ENCODE data around the gene ZRANB3. TPM values are rescaled to one million over a fixed set of nuclear protein-coding genes. Genes with fewer than 3 reads are reported as not detected.

ZRANB3 gene
- total RNA-seq, 1 donor from 2014 or later, result 8.5 TPM

DNA sequence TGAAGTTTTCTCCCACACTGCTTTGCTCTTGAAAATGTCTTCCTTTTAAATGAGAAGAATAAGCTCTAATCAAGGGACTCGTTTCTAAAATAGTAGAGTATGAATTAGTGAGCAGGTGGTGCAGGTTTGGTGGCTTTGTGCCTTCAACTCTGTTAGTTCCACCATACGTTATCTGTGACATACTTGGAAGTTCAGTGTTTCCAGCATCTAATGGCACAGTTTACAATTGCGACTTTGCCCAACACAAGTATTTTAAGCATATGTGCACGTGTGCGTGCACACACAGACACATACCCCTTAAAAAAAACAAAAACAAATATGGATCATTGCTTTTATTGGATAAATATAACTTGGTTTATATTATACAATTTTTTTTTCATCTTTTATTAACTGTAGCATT, 367.1 kb downstream of the ZRANB3 start:
- Histone ChIP-seq H3K36me3 (ENCODE audit: control insufficient read depth, insufficient read depth, low read length) (peaks cover 1% of the 10 kb centered on the region), H3K27me3 (ENCODE audit: control insufficient read depth, insufficient read depth, low read length) (no peaks in the 10 kb centered on the region)
- DNase-seq (ENCODE audit: low read depth), result no peak

DNA sequence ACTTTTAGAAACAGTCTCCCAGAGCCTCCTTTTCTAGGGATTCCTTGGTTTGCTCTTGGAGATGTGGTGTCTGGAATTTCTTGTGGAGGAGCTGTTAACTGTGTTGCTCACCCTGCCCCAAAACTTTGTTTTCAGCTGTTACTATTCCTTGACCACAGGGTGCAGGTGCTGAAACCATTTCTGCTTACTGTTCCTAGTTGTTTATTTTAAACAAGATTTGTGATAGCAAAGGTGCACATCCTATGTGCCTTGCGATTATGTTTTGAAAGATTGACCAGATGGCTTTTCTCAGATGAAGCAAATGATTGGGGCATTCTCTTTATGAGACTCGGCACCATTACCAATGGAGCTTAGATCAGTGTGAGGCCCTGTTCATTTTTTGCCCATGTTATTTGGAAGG, 367.7 kb downstream of the ZRANB3 start:
- Histone ChIP-seq H3K4me3 (ENCODE audit: low read depth, low read length) (no peak overlapping the region), H3K27me3 (ENCODE audit: control insufficient read depth, insufficient read depth, low read length) (no peaks in the 10 kb centered on the region), H3K36me3 (ENCODE audit: control insufficient read depth, insufficient read depth, low read length) (peaks cover 1% of the 10 kb centered on the region)
- TF ChIP-seq, protein P1, sequence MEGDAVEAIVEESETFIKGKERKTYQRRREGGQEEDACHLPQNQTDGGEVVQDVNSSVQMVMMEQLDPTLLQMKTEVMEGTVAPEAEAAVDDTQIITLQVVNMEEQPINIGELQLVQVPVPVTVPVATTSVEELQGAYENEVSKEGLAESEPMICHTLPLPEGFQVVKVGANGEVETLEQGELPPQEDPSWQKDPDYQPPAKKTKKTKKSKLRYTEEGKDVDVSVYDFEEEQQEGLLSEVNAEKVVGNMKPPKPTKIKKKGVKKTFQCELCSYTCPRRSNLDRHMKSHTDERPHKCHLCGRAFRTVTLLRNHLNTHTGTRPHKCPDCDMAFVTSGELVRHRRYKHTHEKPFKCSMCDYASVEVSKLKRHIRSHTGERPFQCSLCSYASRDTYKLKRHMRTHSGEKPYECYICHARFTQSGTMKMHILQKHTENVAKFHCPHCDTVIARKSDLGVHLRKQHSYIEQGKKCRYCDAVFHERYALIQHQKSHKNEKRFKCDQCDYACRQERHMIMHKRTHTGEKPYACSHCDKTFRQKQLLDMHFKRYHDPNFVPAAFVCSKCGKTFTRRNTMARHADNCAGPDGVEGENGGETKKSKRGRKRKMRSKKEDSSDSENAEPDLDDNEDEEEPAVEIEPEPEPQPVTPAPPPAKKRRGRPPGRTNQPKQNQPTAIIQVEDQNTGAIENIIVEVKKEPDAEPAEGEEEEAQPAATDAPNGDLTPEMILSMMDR (IDR thresholded peaks at IDR 0.05; ENCODE audit: insufficient read depth, low read length, poor library complexity, severe bottlenecking), result no peak
- DNase-seq (ENCODE audit: low read depth), result no peak

More for the DNA sequence above, 367.1 kb downstream of the ZRANB3 start:
- TF ChIP-seq, protein P1 (IDR thresholded peaks at IDR 0.05; ENCODE audit: insufficient read depth, low read length, poor library complexity, severe bottlenecking), result no peak
- H3K4me3 ChIP-seq (ENCODE audit: low read depth, low read length), result no peak overlapping the region

DNA sequence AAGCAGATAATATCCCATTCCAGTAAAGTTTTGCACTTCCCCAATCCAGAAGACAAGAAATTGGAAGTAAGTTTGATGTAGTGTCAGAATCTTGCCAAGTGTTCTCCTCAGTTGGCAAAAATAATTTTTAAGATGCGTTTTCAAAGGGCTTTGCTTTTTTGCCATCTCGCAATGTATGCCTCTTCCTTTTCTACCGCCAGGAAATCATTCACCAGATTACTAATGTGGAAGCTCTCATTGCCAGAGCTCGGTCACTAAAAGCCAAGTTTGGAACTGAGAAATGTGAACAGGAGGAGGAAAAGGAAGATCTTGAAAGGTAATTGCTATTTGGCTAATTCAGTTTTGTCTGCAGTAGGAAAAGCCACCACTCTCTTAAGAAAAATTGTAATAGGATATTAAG, 368.2 kb downstream of the ZRANB3 start:
- DNase-seq (ENCODE audit: low read depth), result no peak
- H3K36me3 ChIP-seq (ENCODE audit: control insufficient read depth, insufficient read depth, low read length), result peaks cover 1% of the 10 kb centered on the region
- no peaks in the 10 kb centered on the region for H3K27me3 ChIP-seq (ENCODE audit: control insufficient read depth, insufficient read depth, low read length)
- TF ChIP-seq, protein P1 (IDR thresholded peaks at IDR 0.05; ENCODE audit: insufficient read depth, low read length, poor library complexity, severe bottlenecking), result no peak
- no peak overlapping the region for H3K4me3 ChIP-seq (ENCODE audit: low read depth, low read length)

DNA sequence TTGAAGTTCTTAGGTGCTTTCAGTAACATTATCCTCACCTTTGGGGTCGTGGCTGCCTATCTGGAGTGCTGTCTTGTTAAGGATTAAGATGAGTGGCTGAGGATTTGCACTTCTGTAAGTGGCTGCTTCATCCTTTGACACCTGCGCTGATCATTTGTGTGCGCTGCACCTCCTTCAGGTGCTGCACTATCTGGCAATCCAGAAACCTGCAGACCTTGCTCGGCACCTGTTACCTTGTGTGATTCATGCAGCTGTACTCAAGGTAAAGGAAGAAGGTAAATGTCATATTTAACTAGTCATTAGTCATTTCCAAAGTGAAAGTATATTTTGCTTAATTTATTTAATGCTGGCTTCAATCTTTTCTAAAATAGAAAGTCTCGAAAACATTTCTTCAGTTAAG, 368.6 kb downstream of the ZRANB3 start:
- Histone ChIP-seq H3K36me3 (ENCODE audit: control insufficient read depth, insufficient read depth, low read length) (peaks cover 1% of the 10 kb centered on the region), H3K27me3 (ENCODE audit: control insufficient read depth, insufficient read depth, low read length) (no peaks in the 10 kb centered on the region), H3K4me3 (ENCODE audit: low read depth, low read length) (no peak overlapping the region)
- TF ChIP-seq, protein P1 (IDR thresholded peaks at IDR 0.05; ENCODE audit: insufficient read depth, low read length, poor library complexity, severe bottlenecking), result no peak
- no peak for DNase-seq (ENCODE audit: low read depth)

DNA sequence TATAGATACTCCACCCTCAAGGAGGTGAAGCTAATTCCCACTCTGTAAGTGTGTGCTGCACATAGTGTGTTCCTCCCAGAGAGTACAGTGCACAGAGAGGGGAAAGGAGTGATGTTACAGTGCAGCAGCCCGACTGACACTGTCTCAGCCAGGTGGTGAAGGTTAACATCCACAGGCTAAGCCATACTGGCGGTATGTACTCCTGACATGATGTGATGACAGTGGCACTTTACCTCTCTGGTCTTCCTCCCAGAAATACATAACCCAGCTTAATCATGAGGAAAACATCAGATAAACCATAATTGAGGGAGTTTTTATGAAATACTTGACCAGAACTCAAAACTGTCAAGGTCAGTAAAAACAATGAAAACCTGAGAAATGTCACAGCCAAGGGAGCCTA, 371.8 kb downstream of the ZRANB3 start:
- TF ChIP-seq, protein P1 (IDR thresholded peaks at IDR 0.05; ENCODE audit: insufficient read depth, low read length, poor library complexity, severe bottlenecking), result no peak
- H3K36me3 ChIP-seq (ENCODE audit: control insufficient read depth, insufficient read depth, low read length), result peaks cover 1% of the 10 kb centered on the region
- no peak for DNase-seq (ENCODE audit: low read depth)

DNA sequence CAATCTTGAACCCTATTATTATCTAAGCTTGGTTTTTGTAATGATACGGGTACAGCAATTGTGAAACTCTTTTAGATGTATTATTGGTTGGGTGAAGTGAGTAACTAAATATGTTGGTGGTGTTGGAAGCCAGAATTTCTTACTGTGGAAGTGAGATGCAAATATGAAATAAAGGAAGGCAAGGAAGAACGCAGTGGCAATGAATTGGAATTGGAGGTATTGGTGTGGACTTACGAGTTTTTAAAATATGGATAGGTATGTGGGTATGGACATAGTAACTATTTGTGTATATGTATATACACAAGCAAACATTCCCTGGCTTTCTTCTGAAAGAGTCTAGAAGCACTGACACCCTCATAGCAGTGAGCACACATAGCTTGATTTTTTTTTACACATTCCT, 373.2 kb downstream of the ZRANB3 start:
- TF ChIP-seq, protein P1 (IDR thresholded peaks at IDR 0.05; ENCODE audit: insufficient read depth, low read length, poor library complexity, severe bottlenecking), result no peak
- H3K27me3 ChIP-seq (ENCODE audit: control insufficient read depth, insufficient read depth, low read length), result no peaks in the 10 kb centered on the region
- no peak overlapping the region for H3K4me3 ChIP-seq (ENCODE audit: low read depth, low read length)
- no peak for DNase-seq (ENCODE audit: low read depth)
- peaks cover 1% of the 10 kb centered on the region for H3K36me3 ChIP-seq (ENCODE audit: control insufficient read depth, insufficient read depth, low read length)

More for the DNA sequence above, 371.8 kb downstream of the ZRANB3 start:
- no peak overlapping the region for H3K4me3 ChIP-seq (ENCODE audit: low read depth, low read length)
- no peaks in the 10 kb centered on the region for H3K27me3 ChIP-seq (ENCODE audit: control insufficient read depth, insufficient read depth, low read length)
